HG03521 (cell line): Measurements from ENCODE around the gene TRIM7.

ENCODE experiments used
- ATAC-seq: cut with Tn5 transposase; IDR thresholded peaks from one replicate; pipeline ENCODE4 v1.9.1; 2021; ENCODE audit warnings: mild to moderate bottlenecking, moderate library complexity; ENCODE audit not compliant: unreplicated experiment

The TRIM7 gene

GRCh38 chr5:181233088-181233800 is 28.2 kb upstream of the TRIM7 start:
- ATAC-seq: no peak

GRCh38 chr5:181232593-181232992 is 27.6 kb upstream of the TRIM7 start:
- no peak for ATAC-seq

GRCh38 chr5:181231432-181231831 is 26.4 kb upstream of the TRIM7 start:
- ATAC-seq: no peak

GRCh38 chr5:181230551-181230950 is 25.6 kb upstream of the TRIM7 start:
- no peak for ATAC-seq

- no peak for ATAC-seq
These were observed 25.0 kb upstream of the TRIM7 start for GRCh38 chr5:181229996-181230395.

- no peak for ATAC-seq
These were observed 19.6 kb upstream of the TRIM7 start for GRCh38 chr5:181224390-181225229.

- ATAC-seq: no peak
These were observed 18.9 kb upstream of the TRIM7 start for GRCh38 chr5:181223729-181224389.

GRCh38 chr5:181223058-181223728 is 18.2 kb upstream of the TRIM7 start, which contains the start of gene TRIM41:
TRIM41 (plus strand) TSS chr5:181223281; CDS start chr5:181224000, 719 bp downstream.
- ATAC-seq: peak; percentile 66

GRCh38 chr5:181222630-181223057 is 17.6 kb upstream of the TRIM7 start:
- ATAC-seq: no peak

- ATAC-seq: peak; percentile 23
These were observed 17.0 kb upstream of the TRIM7 start for GRCh38 chr5:181221792-181222629.

- ATAC-seq: no peak
These were observed 16.3 kb upstream of the TRIM7 start for GRCh38 chr5:181221105-181221791.

GRCh38 chr5:181220178-181220515 is 15.2 kb upstream of the TRIM7 start:
- no peak for ATAC-seq

GRCh38 chr5:181219262-181220177 is 14.5 kb upstream of the TRIM7 start:
- no peak for ATAC-seq

GRCh38 chr5:181218795-181219124 is 13.8 kb upstream of the TRIM7 start:
- no peak for ATAC-seq

GRCh38 chr5:181217803-181218062 is 12.7 kb upstream of the TRIM7 start:
- ATAC-seq: no peak

GRCh38 chr5:181217111-181217802 is 12.3 kb upstream of the TRIM7 start:
- ATAC-seq: no peak

- ATAC-seq: no peak
These were observed 11.3 kb upstream of the TRIM7 start for GRCh38 chr5:181215997-181216989.
